Endothelial cell of hepatic sinusoid (primary cell): ENCODE results near the gene CPLX1.

ENCODE experiments used
- in situ Hi-C: cut with HindIII; loops from 2 replicates; pipeline ENCODE4 v1.10.0; 2017; ENCODE audit warnings: low sequenced_read_pairs

The CPLX1 gene

GRCh38 chr4:825971-826330 is at the start of gene CPLX1:
CPLX1 (minus strand) TSS chr4:826129; CDS start chr4:824522, 1,607 bp downstream.
- in situ Hi-C loops: no loop called here

DNA sequence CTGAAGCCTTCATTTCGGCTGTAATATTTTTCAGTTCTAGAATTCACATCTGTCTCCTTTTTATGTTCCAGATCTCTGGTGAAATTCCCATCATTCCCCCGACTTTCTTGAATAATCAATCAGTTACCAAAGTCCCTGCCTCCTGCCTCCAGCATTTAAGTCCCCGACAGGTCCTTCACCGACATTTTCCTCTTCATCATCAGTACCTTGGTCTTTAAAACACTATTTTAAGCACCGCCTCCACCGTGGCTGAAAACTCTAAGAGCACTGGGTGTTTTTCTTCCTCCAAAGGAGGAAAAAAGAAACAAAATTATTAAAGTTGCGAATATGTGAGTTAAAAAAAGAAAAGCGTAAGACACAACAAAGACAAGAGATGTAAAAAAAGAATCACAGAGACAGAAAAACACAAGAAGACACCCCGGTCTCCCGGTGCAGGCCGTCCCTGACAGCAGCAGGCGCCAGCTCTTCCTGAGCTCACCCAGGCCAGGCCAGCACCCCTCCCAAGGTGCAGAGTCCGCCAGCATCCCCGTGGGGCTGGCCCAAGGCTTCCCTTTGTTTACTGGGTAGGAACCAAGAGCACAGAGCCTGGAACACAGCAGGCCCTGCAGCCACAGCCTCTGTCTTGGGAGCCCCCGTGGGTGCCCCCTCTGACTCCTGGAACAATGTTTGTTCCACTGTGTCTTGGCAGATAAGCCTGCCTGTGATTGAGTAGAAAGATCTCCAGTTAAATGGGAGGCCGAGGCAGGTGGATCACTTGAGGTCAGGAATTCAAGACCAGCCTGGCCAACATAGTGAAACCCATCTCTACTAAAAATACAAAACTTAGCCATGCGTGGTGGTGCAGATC is 49.3 kb upstream of the CPLX1 start:
- in situ Hi-C loops: no loop called here

DNA sequence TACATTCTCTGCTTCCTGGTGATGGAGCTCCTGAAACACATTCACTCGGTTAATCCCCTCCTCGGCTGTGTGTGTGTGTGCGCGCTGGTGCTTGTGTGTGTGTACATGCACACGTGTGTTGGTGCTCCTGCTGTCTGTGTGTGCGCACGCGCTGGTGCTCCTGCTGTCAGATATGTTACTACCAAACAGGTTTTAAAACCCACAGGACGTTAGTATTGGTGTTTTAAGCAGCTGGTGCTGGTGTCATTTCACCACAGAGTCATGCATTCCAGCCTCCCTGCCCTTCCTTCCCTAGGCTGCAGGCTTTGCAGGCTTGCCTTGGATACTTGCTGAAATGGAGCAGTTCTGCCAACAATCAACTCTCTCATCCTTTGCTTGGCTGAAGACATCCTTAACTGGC is 48.1 kb upstream of the CPLX1 start:
- in situ Hi-C loops: no loop called here

GRCh38 chr4:872241-872981 is 46.5 kb upstream of the CPLX1 start:
- in situ Hi-C loops: no loop called here

DNA sequence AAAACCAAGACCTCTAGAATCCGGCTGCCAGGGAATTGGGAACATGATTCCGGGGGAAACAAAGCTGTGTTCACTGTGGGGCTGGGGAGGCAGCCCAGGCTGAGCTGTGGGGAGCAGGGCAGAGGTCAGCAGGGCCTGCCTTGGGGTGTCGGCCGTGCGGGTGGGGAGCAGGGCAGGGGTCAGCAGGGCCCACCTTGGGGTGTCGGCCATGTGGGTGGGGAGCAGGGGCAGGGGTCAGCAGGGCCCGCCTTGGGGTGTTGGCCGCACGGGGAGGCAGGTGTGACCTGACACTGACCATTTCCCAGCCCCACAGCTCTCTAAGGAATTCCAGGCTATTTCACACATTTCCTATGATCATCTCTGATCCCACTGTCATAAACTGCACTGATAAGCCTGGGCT is 45.6 kb upstream of the CPLX1 start:
- in situ Hi-C loops: no loop called here

GRCh38 chr4:870951-871350 is 45.0 kb upstream of the CPLX1 start:
- in situ Hi-C loops: no loop called here

GRCh38 chr4:869776-870175 is 43.8 kb upstream of the CPLX1 start:
- in situ Hi-C loops: no loop called here

DNA sequence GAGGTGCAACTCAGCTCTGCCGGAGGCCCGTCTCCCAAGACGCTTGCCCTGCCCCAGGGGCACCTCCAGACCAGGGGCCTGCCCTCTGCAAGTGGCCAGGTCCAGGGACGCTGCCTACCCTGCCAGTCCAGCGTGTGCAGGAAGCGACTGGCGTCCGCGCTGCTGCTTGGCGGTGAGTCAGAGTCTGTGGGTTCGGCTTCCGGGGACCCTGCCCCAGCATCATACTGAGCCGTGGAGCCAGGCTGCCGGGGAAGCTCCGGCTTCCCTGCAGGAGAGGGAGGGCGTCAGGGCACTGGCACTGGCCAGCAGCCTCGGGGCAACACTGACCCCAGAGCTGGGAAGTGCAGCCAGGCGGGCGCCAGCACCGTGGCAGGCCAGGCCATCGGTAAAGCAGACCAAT is 42.5 kb upstream of the CPLX1 start:
- in situ Hi-C loops: no loop called here

- in situ Hi-C loops: no loop called here
Observed at GRCh38 chr4:867526-868250, 41.8 kb upstream of the CPLX1 start.

- in situ Hi-C loops: no loop called here
Observed at GRCh38 chr4:866761-867390, 40.9 kb upstream of the CPLX1 start.

DNA sequence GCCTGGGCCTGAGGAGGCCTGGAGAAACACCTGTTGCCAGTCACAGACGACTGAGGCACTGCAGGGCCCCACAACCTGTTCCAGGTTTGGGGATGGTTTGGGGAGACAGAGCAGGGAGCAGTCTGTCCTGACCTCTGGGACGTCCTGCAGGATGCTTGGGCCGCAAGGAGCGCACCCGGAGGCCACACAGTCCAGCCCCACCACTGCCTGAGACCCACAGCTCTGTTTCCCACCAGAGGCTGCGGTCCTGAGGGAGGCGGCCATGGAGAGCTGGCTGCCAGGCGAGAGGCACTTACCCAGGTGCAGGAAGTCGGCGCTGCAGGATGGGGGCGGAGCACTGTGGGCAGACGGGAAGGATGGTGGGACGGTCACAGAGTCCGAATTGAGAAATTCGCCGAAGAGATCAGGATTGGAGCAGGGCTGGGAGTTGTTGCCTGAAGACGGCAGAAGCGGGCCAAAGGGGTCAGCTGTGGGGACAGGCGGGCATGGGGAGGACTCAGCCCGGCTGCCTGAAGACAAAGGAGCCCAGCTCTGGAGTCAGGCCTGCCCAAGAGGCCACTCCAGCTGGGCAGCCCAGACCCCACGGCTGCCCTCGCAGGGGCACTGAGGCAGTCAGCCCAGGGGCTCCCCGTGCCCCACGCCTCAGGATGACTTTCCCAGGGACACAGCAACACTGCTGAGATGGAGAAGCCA is 40.3 kb upstream of the CPLX1 start:
- in situ Hi-C loops: no loop called here

- in situ Hi-C loops: no loop called here
Observed at GRCh38 chr4:865572-865971, 39.6 kb upstream of the CPLX1 start.

GRCh38 chr4:865121-865465 is 39.2 kb upstream of the CPLX1 start:
- in situ Hi-C loops: no loop called here

- in situ Hi-C loops: no loop called here
Observed at GRCh38 chr4:864456-865120, 38.7 kb upstream of the CPLX1 start.

DNA sequence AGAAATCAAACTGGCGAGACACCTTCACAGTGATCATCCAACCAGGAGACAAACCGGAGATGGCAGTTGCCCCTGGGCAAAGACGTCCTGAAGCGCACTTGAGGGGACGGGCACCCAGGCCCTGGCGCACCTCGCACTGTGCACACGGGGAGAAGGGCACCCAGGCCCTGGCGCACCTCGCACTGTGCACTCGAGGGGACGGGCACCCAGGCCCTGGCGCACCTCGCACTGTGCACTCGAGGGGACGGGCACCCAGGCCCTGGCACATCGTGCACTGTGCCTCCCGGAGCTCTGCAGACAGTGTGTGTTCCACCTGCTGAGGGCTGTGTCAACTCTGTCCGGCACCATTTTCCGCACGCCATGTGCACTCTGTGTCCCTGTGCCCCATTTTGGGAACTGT is 34.6 kb upstream of the CPLX1 start:
- in situ Hi-C loops: no loop called here

DNA sequence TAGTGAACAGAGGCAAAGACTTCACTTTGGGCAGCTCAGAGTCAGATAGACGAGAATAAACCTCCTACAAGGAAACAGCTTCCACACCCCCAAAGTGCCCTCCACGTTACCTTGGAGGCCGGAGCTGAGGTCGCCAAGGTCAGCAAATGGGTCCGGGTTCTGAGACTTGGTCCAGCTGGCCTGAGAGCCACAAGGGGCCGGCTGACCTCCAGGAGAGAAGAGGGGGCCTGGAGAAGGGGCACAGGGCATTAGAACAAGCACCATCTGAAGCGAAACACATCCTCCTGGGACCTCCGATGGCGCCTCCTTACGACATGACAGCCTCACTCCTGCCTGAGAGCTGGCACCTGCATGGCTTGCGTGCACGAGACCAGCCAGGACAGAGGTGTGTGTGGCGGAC is 33.6 kb upstream of the CPLX1 start:
- in situ Hi-C loops: no loop called here

DNA sequence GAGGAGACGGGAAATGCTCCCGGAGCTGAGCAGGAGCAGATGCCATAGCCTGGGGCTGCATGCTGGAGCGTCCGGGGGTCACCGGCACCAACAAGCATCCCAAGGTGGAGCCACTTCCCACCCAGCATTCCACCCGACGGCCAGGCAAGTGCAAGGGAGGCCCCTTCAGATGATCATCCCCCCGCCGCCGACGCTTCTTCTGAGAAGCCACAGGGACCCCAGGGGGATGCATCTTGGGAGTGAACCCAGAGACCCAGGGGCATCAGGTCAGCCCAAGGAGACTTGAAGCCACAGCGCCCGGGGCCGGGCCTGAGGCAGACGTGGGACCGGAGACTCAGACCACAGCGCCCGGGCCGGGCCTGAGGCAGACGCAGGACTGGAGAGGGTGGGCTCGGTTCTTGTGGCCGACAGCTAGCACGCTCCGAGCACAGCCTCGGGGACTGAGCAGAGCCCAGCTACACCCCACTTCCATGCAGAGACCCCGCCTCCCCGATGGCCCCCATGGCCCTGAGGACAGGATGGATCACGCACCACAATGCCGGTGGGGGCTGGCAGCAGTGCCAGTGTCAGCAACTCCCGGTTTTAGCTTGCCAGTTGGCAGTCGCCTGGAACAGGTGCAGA is 33.0 kb upstream of the CPLX1 start:
- in situ Hi-C loops: no loop called here

DNA sequence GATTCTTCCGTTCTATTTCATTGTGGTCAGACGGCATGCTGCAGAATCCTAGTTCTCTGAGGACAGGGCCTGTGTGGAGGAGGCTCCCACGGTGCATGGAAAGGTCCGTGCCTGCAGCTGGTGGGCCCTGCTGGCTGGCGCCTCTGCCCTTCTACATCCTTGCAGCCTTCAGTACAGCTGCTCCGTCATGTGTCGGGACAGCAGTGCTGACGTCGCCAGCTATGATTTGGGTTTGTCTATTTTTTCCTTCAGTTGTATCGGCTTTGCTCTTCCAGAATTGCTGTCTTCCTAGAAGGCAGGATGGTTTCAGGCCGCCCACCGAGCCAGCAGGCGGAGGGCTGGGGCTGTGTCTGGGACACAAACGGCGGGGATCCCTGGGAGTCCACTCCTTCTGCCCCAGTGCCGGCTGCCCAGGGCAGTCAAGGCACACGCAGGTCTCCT is 32.1 kb upstream of the CPLX1 start:
- in situ Hi-C loops: no loop called here

- in situ Hi-C loops: no loop called here
Observed at GRCh38 chr4:857461-857860, 31.5 kb upstream of the CPLX1 start.
